GM19372 (cell line): ENCODE data around the gene PSMB7.

Experiments used
- ATAC-seq: cut with Tn5 transposase; IDR thresholded peaks from one replicate; pipeline ENCODE4 v1.9.1; 2021; ENCODE audit warnings: mild to moderate bottlenecking, low read depth, moderate library complexity; ENCODE audit not compliant: unreplicated experiment

Gene PSMB7

GRCh38 chr9:124385623-124386022 is 29.6 kb downstream of the PSMB7 start:
- no peak for ATAC-seq

- no peak for ATAC-seq
These were observed 30.4 kb downstream of the PSMB7 start for GRCh38 chr9:124384846-124385245.

- no peak for ATAC-seq
These were observed 31.0 kb downstream of the PSMB7 start for GRCh38 chr9:124384210-124384609.

GRCh38 chr9:124381170-124381945 is 33.9 kb downstream of the PSMB7 start:
- no peak for ATAC-seq

GRCh38 chr9:124377551-124378406 is 37.5 kb downstream of the PSMB7 start:
- no peak for ATAC-seq

- no peak for ATAC-seq
These were observed 38.9 kb downstream of the PSMB7 start for GRCh38 chr9:124376329-124376728.

- ATAC-seq = no peak
These were observed 39.5 kb downstream of the PSMB7 start for GRCh38 chr9:124375726-124376125.

GRCh38 chr9:124373851-124374250 is 41.4 kb downstream of the PSMB7 start:
- no peak for ATAC-seq

- no peak for ATAC-seq
These were observed 41.9 kb downstream of the PSMB7 start for GRCh38 chr9:124373386-124373785.

- no peak for ATAC-seq
These were observed 43.2 kb downstream of the PSMB7 start for GRCh38 chr9:124372038-124372437.

- no peak for ATAC-seq
These were observed 44.2 kb downstream of the PSMB7 start for GRCh38 chr9:124370896-124371582.

- ATAC-seq = no peak
These were observed 45.9 kb downstream of the PSMB7 start for GRCh38 chr9:124369231-124369797.

- no peak for ATAC-seq
These were observed 46.5 kb downstream of the PSMB7 start for GRCh38 chr9:124368692-124369091.

GRCh38 chr9:124366476-124367220 is 48.6 kb downstream of the PSMB7 start:
- ATAC-seq = no peak

- ATAC-seq = no peak
These were observed 50.2 kb downstream of the PSMB7 start for GRCh38 chr9:124365036-124365435.

- no peak for ATAC-seq
These were observed 51.1 kb downstream of the PSMB7 start for GRCh38 chr9:124364141-124364540.

- ATAC-seq = no peak
These were observed 51.7 kb downstream of the PSMB7 start for GRCh38 chr9:124363326-124364096.

GRCh38 chr9:124361128-124361527 is 54.1 kb downstream of the PSMB7 start:
- no peak for ATAC-seq
